WTC11 (cell line): ENCODE data around the gene ADAMTS15. TPM values are rescaled to one million over a fixed set of nuclear protein-coding genes. Genes with fewer than 3 reads are reported as not detected.

Source experiments
- ATAC-seq: fragments of 200-7000 bp; cut with Tn5 transposase; 2 replicates; pipeline ENCODE4 v1.10.0; 2021; ENCODE audit warnings: mild to moderate bottlenecking, moderate library complexity
- CTCF ChIA-PET: fragments of 300-600 bp; sonication (Branson Sonifier 250); formaldehyde crosslinking; loops from one replicate; lab custom pipeline; 2021; ENCODE audit warnings: antibody characterized with exemption; lab: Charles Lee
- POLR2A ChIA-PET: fragments of 350-600 bp; sonication (Branson Sonifier 250); formaldehyde crosslinking; loops from one replicate; lab custom pipeline; 2021; ENCODE audit warnings: antibody characterized with exemption; lab: Charles Lee
- DNase-seq: peaks from one replicate; pipeline ENCODE4 v3.0.0; 2021; ENCODE audit warnings: low spot score
- H3K27ac Mint-ChIP-seq: 2 replicates; pipeline ENCODE4 v1.8.0; 2021; ENCODE audit warnings: mixed read lengths
- H3K27me3 Mint-ChIP-seq: 2 replicates; pipeline ENCODE4 v1.8.0; 2021; ENCODE audit warnings: low read depth, mild to moderate bottlenecking, moderate library complexity, mixed read lengths
- H3K36me3 Mint-ChIP-seq: 2 replicates; pipeline ENCODE4 v1.8.0; 2021; ENCODE audit warnings: mixed read lengths
- H3K4me1 Mint-ChIP-seq: 2 replicates; pipeline ENCODE4 v1.8.0; 2022; ENCODE audit warnings: mixed read lengths
- H3K4me3 Mint-ChIP-seq: 2 replicates; pipeline ENCODE4 v1.8.0; 2021; ENCODE audit warnings: mild to moderate bottlenecking, moderate library complexity, mixed read lengths
- H3K9me3 Mint-ChIP-seq: 2 replicates; pipeline ENCODE4 v1.8.0; 2021; ENCODE audit warnings: mixed read lengths
- AFF4 ChIP-seq: sonication (generic); formaldehyde crosslinking; IDR thresholded peaks from 2 replicates; pipeline ENCODE4 v1.8.1; 2023; ENCODE audit warnings: mild to moderate bottlenecking, missing genetic modification reagents, borderline replicate concordance
- ATF3 ChIP-seq: sonication (generic); formaldehyde crosslinking; conservative IDR thresholded peaks from 2 replicates; pipeline ENCODE4 v1.8.1; 2022; ENCODE audit warnings: mild to moderate bottlenecking, missing genetic modification reagents
- CREB1 ChIP-seq: sonication (generic); formaldehyde crosslinking; IDR thresholded peaks from 2 replicates; pipeline ENCODE4 v1.8.0; 2023; ENCODE audit warnings: mild to moderate bottlenecking, missing genetic modification reagents
- CREM ChIP-seq: sonication (generic); formaldehyde crosslinking; IDR thresholded peaks from 2 replicates; pipeline ENCODE4 v1.8.1; 2022; ENCODE audit warnings: mild to moderate bottlenecking, missing genetic modification reagents, moderate library complexity
- GABPB1 ChIP-seq: sonication (generic); formaldehyde crosslinking; IDR thresholded peaks from 2 replicates; pipeline ENCODE4 v1.8.1; 2023; ENCODE audit warnings: mild to moderate bottlenecking, missing genetic modification reagents
- NR3C1 ChIP-seq: sonication (generic); formaldehyde crosslinking; conservative IDR thresholded peaks from 2 replicates; pipeline ENCODE4 v1.8.1; 2023; ENCODE audit warnings: low read depth, mild to moderate bottlenecking, missing genetic modification reagents
- OVOL2 ChIP-seq: fragments of 250-450 bp; sonication (Bioruptor Pico); IDR thresholded peaks from 2 replicates; pipeline ENCODE4 v1.9.0; 2021; ENCODE audit warnings: mild to moderate bottlenecking, borderline replicate concordance
- PRDM15 ChIP-seq: sonication (generic); formaldehyde crosslinking; IDR thresholded peaks from 2 replicates; pipeline ENCODE4 v1.8.0; 2022; ENCODE audit warnings: missing genetic modification reagents
- PRRX2 ChIP-seq: fragments of 250-450 bp; sonication (Bioruptor Pico); IDR thresholded peaks from 2 replicates; pipeline ENCODE4 v1.8.0; 2021; ENCODE audit warnings: mild to moderate bottlenecking
- RORB ChIP-seq: fragments of 250-450 bp; sonication (Bioruptor Pico); IDR thresholded peaks from 2 replicates; pipeline ENCODE4 v1.9.0; 2021; ENCODE audit warnings: mild to moderate bottlenecking
- SOX15 ChIP-seq: fragments of 250-450 bp; sonication (Bioruptor Pico); IDR thresholded peaks from 2 replicates; pipeline ENCODE4 v1.9.0; 2021; ENCODE audit warnings: mild to moderate bottlenecking
- TEAD4 ChIP-seq: sonication (generic); formaldehyde crosslinking; IDR thresholded peaks from 2 replicates; pipeline ENCODE4 v1.8.0; 2022; ENCODE audit warnings: mild to moderate bottlenecking, missing genetic modification reagents
- ZBTB21 ChIP-seq: sonication (generic); formaldehyde crosslinking; IDR thresholded peaks from 2 replicates; pipeline ENCODE4 v1.8.1; 2023; ENCODE audit warnings: mild to moderate bottlenecking, missing genetic modification reagents, borderline replicate concordance
- ZBTB43 ChIP-seq: sonication (generic); formaldehyde crosslinking; IDR thresholded peaks from 2 replicates; pipeline ENCODE4 v1.8.1; 2023; ENCODE audit warnings: mild to moderate bottlenecking, missing genetic modification reagents
- ZNF138 ChIP-seq: sonication (generic); formaldehyde crosslinking; conservative IDR thresholded peaks from 2 replicates; pipeline ENCODE4 v1.8.1; 2022; ENCODE audit warnings: mild to moderate bottlenecking, moderate library complexity, missing genetic modification reagents
- ZNF263 ChIP-seq: sonication (generic); formaldehyde crosslinking; IDR thresholded peaks from 2 replicates; pipeline ENCODE4 v1.8.1; 2022; ENCODE audit warnings: low read depth, mild to moderate bottlenecking, moderate library complexity, missing genetic modification reagents
- ZNF317 ChIP-seq: sonication (generic); formaldehyde crosslinking; IDR thresholded peaks from 2 replicates; pipeline ENCODE4 v1.8.1; 2023; ENCODE audit warnings: low read depth, mild to moderate bottlenecking, moderate library complexity, missing genetic modification reagents, borderline replicate concordance
- total RNA-seq: library from RNA; stranded (reverse); gene quantifications from 3 replicates; pipeline ENCODE4 v1.2.3, GENCODE V29; 2021
- TF ChIP-seq, protein P1 (sequence below): sonication (generic); formaldehyde crosslinking; IDR thresholded peaks from 2 replicates; pipeline ENCODE4 v1.8.0; 2022; ENCODE audit warnings: mild to moderate bottlenecking, missing genetic modification reagents
- TF ChIP-seq, protein P2 (sequence below): fragments of 250-450 bp; sonication (Bioruptor Pico); IDR thresholded peaks from 2 replicates; pipeline ENCODE4 v1.9.0; 2021; ENCODE audit warnings: mild to moderate bottlenecking
- TF ChIP-seq, protein P3 (sequence below): sonication (generic); formaldehyde crosslinking; IDR thresholded peaks from 2 replicates; pipeline ENCODE4 v1.8.1; 2023; ENCODE audit warnings: mild to moderate bottlenecking, moderate library complexity, missing genetic modification reagents

ADAMTS15 gene
- total RNA-seq, 1 experiment from 2014 or later: 3.7 TPM

DNA sequence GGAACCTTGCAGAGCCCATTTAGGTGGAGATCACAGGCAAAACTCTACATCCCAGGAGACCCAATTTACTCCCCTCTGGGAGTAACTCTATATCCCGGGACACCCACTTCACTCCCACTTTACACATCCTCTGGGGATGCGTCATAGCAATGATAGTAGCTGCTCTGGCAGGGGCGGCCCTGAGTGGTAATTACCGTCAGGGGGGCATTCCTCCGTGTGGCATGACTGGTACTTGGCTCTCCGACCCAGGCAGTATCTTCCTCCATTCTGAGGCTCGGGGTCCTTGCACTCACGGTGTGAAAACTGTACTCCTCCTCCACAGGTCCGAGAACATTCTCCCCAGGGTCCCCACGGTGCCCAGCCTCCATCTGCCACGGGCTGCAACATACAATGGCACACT, 37.2 kb upstream of the ADAMTS15 start:
- no peak for DNase-seq
- H3K36me3 Mint-ChIP-seq: peaks cover 4% of the 10 kb centered on the region
- no peaks in the 10 kb centered on the region for H3K27me3 Mint-ChIP-seq
- POLR2A ChIA-PET: no interaction called here
- ATAC-seq: no peak
- TF ChIP-seq ZNF263 (no peak), RORB (CRISPR knock-in tag) (no peak), NR3C1 (CRISPR knock-in tag) (no peak), ZNF138 (no peak), CREM (CRISPR knock-in tag) (no peak), ZNF317 (CRISPR knock-in tag) (no peak), SOX15 (no peak), OVOL2 (no peak), ZBTB43 (CRISPR knock-in tag) (no peak), ZBTB21 (no peak), PRDM15 (CRISPR knock-in tag) (no peak), PRRX2 (no peak), GABPB1 (CRISPR knock-in tag) (no peak), AFF4 (CRISPR knock-in tag) (no peak), TEAD4 (CRISPR knock-in tag) (no peak), CREB1 (CRISPR knock-in tag) (no peak), ATF3 (CRISPR knock-in tag) (no peak)
- TF ChIP-seq, protein P1, sequence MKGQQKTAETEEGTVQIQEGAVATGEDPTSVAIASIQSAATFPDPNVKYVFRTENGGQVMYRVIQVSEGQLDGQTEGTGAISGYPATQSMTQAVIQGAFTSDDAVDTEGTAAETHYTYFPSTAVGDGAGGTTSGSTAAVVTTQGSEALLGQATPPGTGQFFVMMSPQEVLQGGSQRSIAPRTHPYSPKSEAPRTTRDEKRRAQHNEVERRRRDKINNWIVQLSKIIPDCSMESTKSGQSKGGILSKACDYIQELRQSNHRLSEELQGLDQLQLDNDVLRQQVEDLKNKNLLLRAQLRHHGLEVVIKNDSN: no peak
- TF ChIP-seq, protein P2, sequence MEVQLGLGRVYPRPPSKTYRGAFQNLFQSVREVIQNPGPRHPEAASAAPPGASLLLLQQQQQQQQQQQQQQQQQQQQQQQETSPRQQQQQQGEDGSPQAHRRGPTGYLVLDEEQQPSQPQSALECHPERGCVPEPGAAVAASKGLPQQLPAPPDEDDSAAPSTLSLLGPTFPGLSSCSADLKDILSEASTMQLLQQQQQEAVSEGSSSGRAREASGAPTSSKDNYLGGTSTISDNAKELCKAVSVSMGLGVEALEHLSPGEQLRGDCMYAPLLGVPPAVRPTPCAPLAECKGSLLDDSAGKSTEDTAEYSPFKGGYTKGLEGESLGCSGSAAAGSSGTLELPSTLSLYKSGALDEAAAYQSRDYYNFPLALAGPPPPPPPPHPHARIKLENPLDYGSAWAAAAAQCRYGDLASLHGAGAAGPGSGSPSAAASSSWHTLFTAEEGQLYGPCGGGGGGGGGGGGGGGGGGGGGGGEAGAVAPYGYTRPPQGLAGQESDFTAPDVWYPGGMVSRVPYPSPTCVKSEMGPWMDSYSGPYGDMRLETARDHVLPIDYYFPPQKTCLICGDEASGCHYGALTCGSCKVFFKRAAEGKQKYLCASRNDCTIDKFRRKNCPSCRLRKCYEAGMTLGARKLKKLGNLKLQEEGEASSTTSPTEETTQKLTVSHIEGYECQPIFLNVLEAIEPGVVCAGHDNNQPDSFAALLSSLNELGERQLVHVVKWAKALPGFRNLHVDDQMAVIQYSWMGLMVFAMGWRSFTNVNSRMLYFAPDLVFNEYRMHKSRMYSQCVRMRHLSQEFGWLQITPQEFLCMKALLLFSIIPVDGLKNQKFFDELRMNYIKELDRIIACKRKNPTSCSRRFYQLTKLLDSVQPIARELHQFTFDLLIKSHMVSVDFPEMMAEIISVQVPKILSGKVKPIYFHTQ (CRISPR knock-in tag): no peak
- TF ChIP-seq, protein P3, sequence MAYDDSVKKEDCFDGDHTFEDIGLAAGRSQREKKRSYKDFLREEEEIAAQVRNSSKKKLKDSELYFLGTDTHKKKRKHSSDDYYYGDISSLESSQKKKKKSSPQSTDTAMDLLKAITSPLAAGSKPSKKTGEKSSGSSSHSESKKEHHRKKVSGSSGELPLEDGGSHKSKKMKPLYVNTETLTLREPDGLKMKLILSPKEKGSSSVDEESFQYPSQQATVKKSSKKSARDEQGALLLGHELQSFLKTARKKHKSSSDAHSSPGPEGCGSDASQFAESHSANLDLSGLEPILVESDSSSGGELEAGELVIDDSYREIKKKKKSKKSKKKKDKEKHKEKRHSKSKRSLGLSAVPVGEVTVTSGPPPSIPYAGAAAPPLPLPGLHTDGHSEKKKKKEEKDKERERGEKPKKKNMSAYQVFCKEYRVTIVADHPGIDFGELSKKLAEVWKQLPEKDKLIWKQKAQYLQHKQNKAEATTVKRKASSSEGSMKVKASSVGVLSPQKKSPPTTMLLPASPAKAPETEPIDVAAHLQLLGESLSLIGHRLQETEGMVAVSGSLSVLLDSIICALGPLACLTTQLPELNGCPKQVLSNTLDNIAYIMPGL (CRISPR knock-in tag): no peak
- H3K27ac Mint-ChIP-seq: no peak overlapping the region
- CTCF ChIA-PET: no interaction called here
- H3K4me1 Mint-ChIP-seq: peaks cover 40% of the 10 kb centered on the region
- H3K9me3 Mint-ChIP-seq: no peaks in the 10 kb centered on the region
- H3K4me3 Mint-ChIP-seq: no peak overlapping the region
